HepG2 (cell line): ENCODE results near the gene ANO2. TPM values are rescaled to one million over a fixed set of nuclear protein-coding genes. Genes with fewer than 3 reads are reported as not detected.

Source experiments
- ATAC-seq: fragments of 200-7000 bp; cut with Tn5 transposase; 3 replicates; pipeline ENCODE4 v1.9.1; 2020; ENCODE audit warnings: mild to moderate bottlenecking, moderate library complexity
- BruUV-seq: library from RNA; stranded (reverse); fragments of 400-500 nt; replicated peaks from 2 replicates; lab custom pipeline; 2021; lab: Mats Ljungman, UMichigan
- CTCF ChIA-PET: fragments of 300-600 bp; formaldehyde crosslinking; extraction: SDS; loops from one replicate; lab custom pipeline; 2021; ENCODE audit warnings: low total read pairs, inconsistent platforms, low intra/inter-chr PET ratio; lab: Yijun Ruan, JAX
- POLR2A ChIA-PET: fragments of 350-600 bp; sonication (Branson Sonifier 250); formaldehyde crosslinking; loops from one replicate; lab custom pipeline; 2020; ENCODE audit warnings: antibody characterized with exemption, inconsistent platforms; lab: Yijun Ruan, JAX
- DNase-seq: peaks from one replicate; pipeline ENCODE4 v3.0.0-alpha.2; 2015; ENCODE audit warnings: low spot score
- FAIRE-seq: peaks from 3 replicates; lab custom pipeline; 2011; peaks lifted over from hg19 to GRCh38; lab: Jason Lieb, UNC
- H2AFZ ChIP-seq: one replicate; pipeline ENCODE4 v1.6.1; 2011; ENCODE audit warnings: low read length, inconsistent platforms
- H3K27ac ChIP-seq: fragments of 300-600 bp; 3 replicates; pipeline ENCODE4 v1.8.0; 2011; ENCODE audit warnings: mixed run types, mild to moderate bottlenecking, mixed read lengths, low read length, inconsistent platforms; ENCODE audit not compliant: insufficient read depth; ENCODE audit errors: extremely low read length
- H3K27me3 ChIP-seq, 2 experiments: fragments of 200-600 bp in 1 of 2; 2 replicates in 1 of 2; 3 replicates in 1 of 2; pipeline versions ENCODE4 v1.6.0 to v1.8.0; 2011; ENCODE audit warnings: low read length in 2 of 2, mild to moderate bottlenecking in 2 of 2, moderate library complexity in 2 of 2, inconsistent platforms in 1 of 2; ENCODE audit not compliant: insufficient read depth in 2 of 2, control insufficient read depth in 1 of 2
- H3K36me3 ChIP-seq, 2 experiments: fragments of 200-600 bp in 1 of 2; replicated peaks in 1 of 2; 2 replicates in 1 of 2; 3 replicates in 1 of 2; pipeline versions ENCODE4 v1.5.1 to v1.8.0; 2011; ENCODE audit warnings: low read length in 2 of 2, inconsistent platforms in 1 of 2; ENCODE audit not compliant: insufficient read depth in 2 of 2, control insufficient read depth in 1 of 2
- H3K4me1 ChIP-seq: 2 replicates; pipeline ENCODE4 v1.5.1; 2012; ENCODE audit warnings: low read length, inconsistent platforms; ENCODE audit not compliant: insufficient read depth
- H3K4me2 ChIP-seq: 2 replicates; pipeline ENCODE4 v1.6.0; 2011; ENCODE audit warnings: low read depth, low read length, inconsistent platforms
- H3K4me3 ChIP-seq, 3 experiments: fragments of 200-600 bp in 1 of 3; sonication (generic), shearing (Covaris generic) in 1 of 3; replicated peaks in 1 of 3; 2 replicates each; pipeline ENCODE4 v1.5.1; 2011 to 2016; ENCODE audit warnings: low read length in 3 of 3, inconsistent platforms in 2 of 3, low read depth in 2 of 3, mild to moderate bottlenecking in 2 of 3, control low read depth in 1 of 3, mixed read lengths in 1 of 3; ENCODE audit not compliant: insufficient read depth in 1 of 3
- H3K79me2 ChIP-seq: one replicate; pipeline ENCODE4 v1.6.1; 2011; ENCODE audit warnings: low read length, inconsistent platforms; ENCODE audit not compliant: insufficient read depth
- H3K9ac ChIP-seq: 2 replicates; pipeline ENCODE4 v1.6.0; 2011; ENCODE audit warnings: mild to moderate bottlenecking, low read depth, low read length, inconsistent platforms; ENCODE audit not compliant: insufficient read depth
- H3K9me3 ChIP-seq: 2 replicates; pipeline ENCODE4 v1.5.1; 2012; ENCODE audit warnings: mild to moderate bottlenecking, low read length
- H4K20me1 ChIP-seq: 2 replicates; pipeline ENCODE4 v1.6.0; 2011; ENCODE audit warnings: inconsistent platforms, mild to moderate bottlenecking, low read length, moderate library complexity; ENCODE audit not compliant: insufficient read depth
- ASH2L ChIP-seq: fragments of 300-600, 200-600 bp; sonication (generic); IDR thresholded peaks from 2 replicates; pipeline ENCODE4 v1.7.0; 2017; ENCODE audit warnings: low read depth, mild to moderate bottlenecking, moderate library complexity, mixed read lengths, low read length; ENCODE audit not compliant: insufficient read length
- BATF2 ChIP-seq: sonication (generic); formaldehyde crosslinking; IDR thresholded peaks from 2 replicates; pipeline ENCODE4 v1.8.0; 2022; ENCODE audit warnings: mild to moderate bottlenecking, missing genetic modification reagents, moderate library complexity
- CERS6 ChIP-seq: sonication (generic); formaldehyde crosslinking; IDR thresholded peaks from 2 replicates; pipeline ENCODE4 v1.5.0; 2020; ENCODE audit warnings: missing genetic modification reagents
- EEA1 ChIP-seq: sonication (generic); formaldehyde crosslinking; IDR thresholded peaks from 2 replicates; pipeline ENCODE4 v1.5.1; 2020; ENCODE audit warnings: mild to moderate bottlenecking, missing genetic modification reagents, borderline replicate concordance
- EHMT2 ChIP-seq: fragments of 200-600 bp; sonication (generic); IDR thresholded peaks from 2 replicates; pipeline ENCODE4 v1.7.0; 2017; ENCODE audit warnings: antibody characterized with exemption, low read depth, low read length, borderline replicate concordance
- ELF3 ChIP-seq: IDR thresholded peaks from 2 replicates; pipeline ENCODE4 v1.6.1; 2016; ENCODE audit warnings: missing genetic modification reagents, missing compliant biosample characterization
- KAT7 ChIP-seq: IDR thresholded peaks from 2 replicates; pipeline ENCODE4 v1.6.1; 2018; ENCODE audit warnings: borderline replicate concordance, missing compliant biosample characterization
- MAFK ChIP-seq, 2 experiments: IDR thresholded peaks in 1 of 2; conservative IDR thresholded peaks in 1 of 2; 2 replicates each; pipeline ENCODE4 v1.6.1; 2011; ENCODE audit warnings: improper control_type of control experiment in 2 of 2, low read length in 2 of 2
- MTF1 ChIP-seq: sonication (generic); formaldehyde crosslinking; IDR thresholded peaks from 2 replicates; pipeline ENCODE4 v1.5.0; 2020; ENCODE audit warnings: missing genetic modification reagents
- PREB ChIP-seq: sonication (generic); formaldehyde crosslinking; IDR thresholded peaks from 2 replicates; pipeline ENCODE4 v1.4.0; 2020; ENCODE audit warnings: missing genetic modification reagents
- RELA ChIP-seq: sonication (generic); formaldehyde crosslinking; IDR thresholded peaks from 2 replicates; pipeline ENCODE4 v1.4.0; 2020; ENCODE audit warnings: missing genetic modification reagents
- SALL1 ChIP-seq: sonication (generic); formaldehyde crosslinking; IDR thresholded peaks from 2 replicates; pipeline ENCODE4 v1.8.0; 2022; ENCODE audit warnings: mild to moderate bottlenecking, missing genetic modification reagents
- SMAD3 ChIP-seq: sonication (generic); formaldehyde crosslinking; IDR thresholded peaks from 2 replicates; pipeline ENCODE4 v1.4.0; 2020; ENCODE audit warnings: missing genetic modification reagents
- SMC3 ChIP-seq: IDR thresholded peaks from 2 replicates; pipeline ENCODE4 v1.6.1; 2011; ENCODE audit warnings: low read length, improper control_type of control experiment
- ZC3H4 ChIP-seq: sonication (generic); formaldehyde crosslinking; IDR thresholded peaks from 2 replicates; pipeline ENCODE4 v1.4.0; 2020; ENCODE audit warnings: missing genetic modification reagents, borderline replicate concordance
- ZFP1 ChIP-seq: IDR thresholded peaks from 2 replicates; pipeline ENCODE4 v1.6.1; 2016
- ZNF451 ChIP-seq: sonication (generic); formaldehyde crosslinking; IDR thresholded peaks from 2 replicates; pipeline ENCODE4 v1.5.0; 2020; ENCODE audit warnings: mild to moderate bottlenecking, missing genetic modification reagents
- ZNF713 ChIP-seq: sonication (generic); formaldehyde crosslinking; IDR thresholded peaks from 2 replicates; pipeline ENCODE4 v1.4.0; 2020; ENCODE audit warnings: mild to moderate bottlenecking, missing genetic modification reagents
- WGBS: methylation state at CpG from one replicate; pipeline ENCODE4 v1.1.6; 2017; ENCODE audit warnings: low lambda C conversion rate; 5-methylcytosine and 5-hydroxymethylcytosine counted together
- in situ Hi-C: cut with HindIII; loops from 2 replicates; pipeline ENCODE4 v1.10.0; 2017; ENCODE audit warnings: low pct_unique_long_range_greater_than_20kb; ENCODE audit not compliant: extremely low pct_ligation_motif_present
- intact Hi-C: fragments of 100-400 bp; cut with micrococcal nuclease; formaldehyde crosslinking; loops from one replicate; pipeline ENCODE4 v1.10.0; 2022; ENCODE audit not compliant: unreplicated experiment
- polyA plus RNA-seq, 8 experiments: library from polyadenylated mRNA; depleted of rRNA in 3 of 8; stranded (reverse) in 7 of 8; unstranded in 1 of 8; fragments of >200 nt; fragmentation: Illumina TruSeq in 4 of 8; extraction: Trizol in 4 of 8; gene quantifications; 2 replicates each; pipeline versions ENCODE4 v1.2.1 to v1.2.3, GENCODE V29; 2011 to 2016; ENCODE audit warnings: low read depth in 4 of 8, missing spikeins in 1 of 8, mixed read lengths in 1 of 8; ENCODE audit not compliant: insufficient read depth in 1 of 8
- total RNA-seq, 5 experiments: library from RNA; depleted of rRNA; stranded (reverse); fragments of >200 nt; fragmentation: Illumina TruSeq; extraction: Trizol; gene quantifications; 2 replicates each; pipeline ENCODE4 v1.2.3, GENCODE V29; 2016; ENCODE audit warnings: low read depth in 1 of 5

The ANO2 gene
- total and polyA plus RNA-seq, 2 of the 13 experiments (the other 11 are each of a cell fraction or from before 2014, with no cell fraction given), result 0.18 TPM; not detected in 1

- CTCF ChIA-PET, result no interaction called here
- H3K36me3 ChIP-seq, result no peaks in the 10 kb centered on the region
- H3K9ac ChIP-seq, result no peak overlapping the region
- no peak overlapping the region for H3K4me2 ChIP-seq
- no peak for FAIRE-seq
- peaks cover 0 to 21% of the 10 kb centered on the region in 2 experiments; a peak in 2 of 5 replicates for H3K27me3 ChIP-seq
- BruUV-seq, result no TSS peak
- no peak overlapping the region for H2AFZ ChIP-seq
- H3K79me2 ChIP-seq, result no peaks in the 10 kb centered on the region
- intact Hi-C loops (no loop called here), in situ Hi-C loops (no loop called here)
- no peaks in the 10 kb centered on the region for H3K4me1 ChIP-seq
- no peak overlapping the region for H3K4me3 ChIP-seq
- WGBS, result 24% methylated on average over 9 of the region's 9 CpGs
- ATAC-seq, result no peak
- H4K20me1 ChIP-seq, result no peaks in the 10 kb centered on the region
- H3K27ac ChIP-seq, result no peak overlapping the region
- DNase-seq, result no peak
- TF ChIP-seq KAT7 (CRISPR knock-in tag), result no peak
- TF ChIP-seq PREB (CRISPR knock-in tag), result no peak
- no peak for TF ChIP-seq ZC3H4 (CRISPR knock-in tag)
- TF ChIP-seq SMAD3 (CRISPR knock-in tag), result no peak
- no peak for TF ChIP-seq RELA (CRISPR knock-in tag)
- no peak for TF ChIP-seq ZFP1 (CRISPR knock-in tag)
- no peak for TF ChIP-seq EHMT2
- TF ChIP-seq ZNF713 (CRISPR knock-in tag), result no peak
- TF ChIP-seq EEA1 (CRISPR knock-in tag), result no peak
- H3K9me3 ChIP-seq, result no peaks in the 10 kb centered on the region
- POLR2A ChIA-PET, result no interaction called here
Observed at GRCh38 chr12:5809586-5809985, 135.5 kb downstream of the ANO2 start.

GRCh38 chr12:5808981-5809380 lies 136.1 kb downstream of the ANO2 start:
- FAIRE-seq, result no peak
- H3K9ac ChIP-seq, result no peak overlapping the region
- intact Hi-C loops, result no loop called here
- no peak overlapping the region for H3K4me2 ChIP-seq
- H3K4me1 ChIP-seq, result no peaks in the 10 kb centered on the region
- POLR2A ChIA-PET, result no interaction called here
- H3K79me2 ChIP-seq, result no peaks in the 10 kb centered on the region
- no peaks in the 10 kb centered on the region for H3K36me3 ChIP-seq
- TF ChIP-seq MTF1, result no peak
- no peak for TF ChIP-seq ELF3 (CRISPR knock-in tag)
- no peak for TF ChIP-seq ASH2L
- no peak for TF ChIP-seq SALL1 (CRISPR knock-in tag)
- TF ChIP-seq MAFK (conservative IDR thresholded peaks at IDR 0.05 in 1 of 2, IDR thresholded peaks at IDR 0.05 in 1 of 2; ENCODE audit: low read length in 2 of 2), result no peak
- no peak for TF ChIP-seq SMC3
- TF ChIP-seq CERS6 (CRISPR knock-in tag), result no peak
- no peak for TF ChIP-seq ZNF451 (CRISPR knock-in tag)
- TF ChIP-seq BATF2 (CRISPR knock-in tag), result no peak
- no peak overlapping the region for H3K27ac ChIP-seq
- no TSS peak for BruUV-seq
- no peak overlapping the region for H2AFZ ChIP-seq
- no peak overlapping the region for H3K4me3 ChIP-seq
- in situ Hi-C loops, result no loop called here
- no peak for ATAC-seq
- no peaks in the 10 kb centered on the region for H4K20me1 ChIP-seq
- no peak for DNase-seq
- H3K27me3 ChIP-seq, result peaks cover 0 to 21% of the 10 kb centered on the region in 2 experiments; a peak in 2 of 5 replicates
- H3K9me3 ChIP-seq, result no peaks in the 10 kb centered on the region
- CTCF ChIA-PET, result no interaction called here
- 25% methylated on average over 4 of the region's 4 CpGs for WGBS
